GM12874 (cell line): ENCODE results near the gene HSD17B10.

Experiments used
- TF ChIP-seq, protein P1 (sequence below): IDR thresholded peaks from 2 replicates; pipeline ENCODE4 v1.5.1; 2011; ENCODE audit warnings: low read depth, mild to moderate bottlenecking, control low read depth, low read length, moderate library complexity; ENCODE audit not compliant: insufficient read depth

HSD17B10 gene

DNA sequence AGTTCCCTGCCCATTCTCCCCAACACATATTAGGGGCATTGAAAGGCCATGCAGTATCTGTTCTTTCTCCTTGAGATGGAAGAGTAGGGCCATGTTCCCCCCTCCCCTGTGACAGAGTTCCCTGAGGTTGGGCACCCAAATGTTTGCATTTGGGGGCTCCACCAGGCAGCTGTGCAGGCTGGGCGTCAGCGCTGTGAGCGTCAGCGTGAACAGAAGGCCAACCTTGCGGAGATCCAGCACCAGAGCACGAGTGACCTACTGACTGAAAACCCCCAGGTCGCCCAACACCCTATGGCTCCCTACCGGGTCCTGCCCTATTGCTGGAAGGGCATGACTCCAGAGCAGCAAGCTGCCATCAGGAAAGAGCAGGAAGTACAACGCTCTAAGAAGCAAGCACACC, 3.9 kb downstream of the HSD17B10 start:
- TF ChIP-seq, protein P1, sequence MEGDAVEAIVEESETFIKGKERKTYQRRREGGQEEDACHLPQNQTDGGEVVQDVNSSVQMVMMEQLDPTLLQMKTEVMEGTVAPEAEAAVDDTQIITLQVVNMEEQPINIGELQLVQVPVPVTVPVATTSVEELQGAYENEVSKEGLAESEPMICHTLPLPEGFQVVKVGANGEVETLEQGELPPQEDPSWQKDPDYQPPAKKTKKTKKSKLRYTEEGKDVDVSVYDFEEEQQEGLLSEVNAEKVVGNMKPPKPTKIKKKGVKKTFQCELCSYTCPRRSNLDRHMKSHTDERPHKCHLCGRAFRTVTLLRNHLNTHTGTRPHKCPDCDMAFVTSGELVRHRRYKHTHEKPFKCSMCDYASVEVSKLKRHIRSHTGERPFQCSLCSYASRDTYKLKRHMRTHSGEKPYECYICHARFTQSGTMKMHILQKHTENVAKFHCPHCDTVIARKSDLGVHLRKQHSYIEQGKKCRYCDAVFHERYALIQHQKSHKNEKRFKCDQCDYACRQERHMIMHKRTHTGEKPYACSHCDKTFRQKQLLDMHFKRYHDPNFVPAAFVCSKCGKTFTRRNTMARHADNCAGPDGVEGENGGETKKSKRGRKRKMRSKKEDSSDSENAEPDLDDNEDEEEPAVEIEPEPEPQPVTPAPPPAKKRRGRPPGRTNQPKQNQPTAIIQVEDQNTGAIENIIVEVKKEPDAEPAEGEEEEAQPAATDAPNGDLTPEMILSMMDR = no peak

DNA sequence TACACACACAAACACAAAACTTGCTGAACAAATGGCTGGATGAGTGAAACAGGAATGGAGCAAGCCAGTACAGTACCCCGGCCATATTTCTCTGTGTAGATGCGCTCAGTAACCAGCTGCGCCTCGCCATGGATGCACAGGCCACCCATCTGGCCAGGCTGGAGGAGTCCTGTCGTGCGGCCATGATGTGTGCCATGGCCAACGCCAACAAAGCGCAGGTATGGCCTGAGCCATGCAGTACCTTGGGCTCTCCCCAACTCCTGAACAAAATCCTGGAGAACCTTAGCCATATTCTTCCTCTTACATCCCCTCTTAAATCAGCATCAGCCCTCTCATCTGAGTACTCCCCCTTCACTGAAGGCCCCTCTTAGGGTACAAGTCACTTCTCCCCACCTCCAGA, 4.4 kb downstream of the HSD17B10 start:
- TF ChIP-seq, protein P1 = no peak

- TF ChIP-seq, protein P1 = no peak
Observed at GRCh38 chrX:53422861-53423306, 11.3 kb downstream of the HSD17B10 start, which contains the start of gene RIBC1. RIBC1 (plus strand) TSS chrX:53422873; CDS start chrX:53426277, 3,404 bp downstream.

- TF ChIP-seq, protein P1 = no peak
Observed at GRCh38 chrX:53422086-53422860, 11.9 kb downstream of the HSD17B10 start, which contains the start of gene SMC1A. SMC1A (minus strand) TSS chrX:53422654; CDS start chrX:53422600, 54 bp downstream.

- TF ChIP-seq, protein P1 = no peak
Observed at GRCh38 chrX:53421772-53422085, 12.4 kb downstream of the HSD17B10 start.

DNA sequence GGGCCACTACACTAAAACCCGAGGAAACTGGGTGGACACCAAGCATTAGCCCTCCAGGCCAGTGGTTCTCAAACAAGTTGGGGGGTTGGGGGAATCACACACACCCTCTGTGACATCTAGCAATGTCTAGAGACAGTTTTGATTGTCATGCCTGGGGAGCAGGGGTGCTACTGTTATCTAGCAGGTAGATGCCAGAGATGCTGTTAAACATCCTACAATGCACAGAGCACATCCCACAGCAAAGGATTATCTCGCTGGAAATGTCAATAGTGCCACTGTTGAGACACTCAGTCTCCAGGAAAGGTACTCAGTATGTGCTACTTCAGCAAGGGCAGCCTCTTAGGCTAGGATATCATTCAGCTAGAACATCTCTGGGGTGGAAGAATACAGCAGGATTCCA, 13.0 kb downstream of the HSD17B10 start:
- TF ChIP-seq, protein P1 = no peak

- TF ChIP-seq, protein P1 = no peak
Observed at GRCh38 chrX:53412446-53412845, 21.7 kb downstream of the HSD17B10 start.
